ENCODE measurements around the gene PRSS1.
"Not testable (repeated sequence)": the region's sequence is repeated elsewhere in the genome, so short reads cannot be mapped to it uniquely, and the experiment has no call there.

The PRSS1 gene

GRCh38 chr7:142749218-142749993 is at the start of gene PRSS1:
Gene PRSS1 (plus strand): TSS chr7:142749472. CDS start chr7:142749485, 13 bp downstream.
- peak; percentile 58 for DNase-seq (ENCODE audit: low spot score)

GRCh38 chr7:142700935-142701334 is 48.3 kb upstream of the PRSS1 start:
- not testable (repeated sequence) for DNase-seq (ENCODE audit: low spot score)

- DNase-seq (ENCODE audit: low spot score) = no peak
Measured at GRCh38 chr7:142703655-142704305, 45.5 kb upstream of the PRSS1 start.

GRCh38 chr7:142708726-142709125 is 40.5 kb upstream of the PRSS1 start:
- DNase-seq (ENCODE audit: low spot score) = not testable (repeated sequence)

GRCh38 chr7:142709921-142710320 is 39.4 kb upstream of the PRSS1 start:
- no peak for DNase-seq (ENCODE audit: low spot score)

- no peak for DNase-seq (ENCODE audit: low spot score)
Measured at GRCh38 chr7:142711196-142711595, 38.1 kb upstream of the PRSS1 start.

GRCh38 chr7:142711746-142712616 is 37.3 kb upstream of the PRSS1 start:
- peak; percentile 72 for DNase-seq (ENCODE audit: low spot score)

- no peak for DNase-seq (ENCODE audit: low spot score)
Measured at GRCh38 chr7:142712617-142712957, 36.7 kb upstream of the PRSS1 start.

GRCh38 chr7:142714375-142714774 is 34.9 kb upstream of the PRSS1 start:
- DNase-seq (ENCODE audit: low spot score) = no peak

GRCh38 chr7:142716596-142716995 is 32.7 kb upstream of the PRSS1 start:
- no peak for DNase-seq (ENCODE audit: low spot score)

GRCh38 chr7:142717453-142717852 is 31.8 kb upstream of the PRSS1 start:
- DNase-seq (ENCODE audit: low spot score) = no peak

GRCh38 chr7:142718313-142718712 is 31.0 kb upstream of the PRSS1 start:
- no peak for DNase-seq (ENCODE audit: low spot score)

GRCh38 chr7:142720172-142720773 is 29.0 kb upstream of the PRSS1 start:
- no peak for DNase-seq (ENCODE audit: low spot score)

GRCh38 chr7:142720986-142721385 is 28.3 kb upstream of the PRSS1 start:
- no peak for DNase-seq (ENCODE audit: low spot score)

GRCh38 chr7:142722248-142722794 is 27.0 kb upstream of the PRSS1 start:
- DNase-seq (ENCODE audit: low spot score) = no peak

GRCh38 chr7:142733271-142733670 is 16.0 kb upstream of the PRSS1 start:
- peak; percentile 69 for DNase-seq (ENCODE audit: low spot score)

GRCh38 chr7:142739923-142740492 is 9.3 kb upstream of the PRSS1 start:
- no peak for DNase-seq (ENCODE audit: low spot score)

- DNase-seq (ENCODE audit: low spot score) = no peak
Measured at GRCh38 chr7:142740786-142741185, 8.5 kb upstream of the PRSS1 start.

GRCh38 chr7:142741932-142742331 is 7.3 kb upstream of the PRSS1 start:
- DNase-seq (ENCODE audit: low spot score) = peak; percentile 90

GRCh38 chr7:142745091-142745635 is 4.1 kb upstream of the PRSS1 start:
- no peak for DNase-seq (ENCODE audit: low spot score)

GRCh38 chr7:142745745-142746144 is 3.5 kb upstream of the PRSS1 start:
- DNase-seq (ENCODE audit: low spot score) = no peak
